GM12878 (cell line): ENCODE results near the gene ARHGAP45. TPM values are rescaled to one million over a fixed set of nuclear protein-coding genes. Genes with fewer than 3 reads are reported as not detected.

Source experiments
- ATAC-seq: fragments of 200-7000 bp; cut with Tn5 transposase; 3 replicates; pipeline ENCODE4 v1.9.1; 2020; ENCODE audit warnings: mild to moderate bottlenecking, moderate library complexity
- BruUV-seq: library from RNA; stranded (reverse); fragments of 400-500 nt; replicated peaks from 2 replicates; lab custom pipeline; 2021; lab: Mats Ljungman, UMichigan
- CTCF ChIA-PET: fragments of 300-600 bp; sonication (Branson Sonifier 250); formaldehyde crosslinking; extraction: SDS; loops from one replicate; lab custom pipeline; 2021; ENCODE audit warnings: inconsistent platforms; lab: Yijun Ruan, JAX
- POLR2A ChIA-PET: fragments of 350-600 bp; formaldehyde crosslinking; extraction: SDS; loops from one replicate; lab custom pipeline; 2021; ENCODE audit warnings: inconsistent platforms; lab: Charles Lee
- RAD21 ChIA-PET: fragments of 300-600 bp; sonication (Branson Sonifier 250); formaldehyde crosslinking; loops from one replicate; lab custom pipeline; 2023; ENCODE audit warnings: antibody characterized with exemption; ENCODE audit not compliant: unreplicated experiment; lab: Charles Lee
- SMC1A ChIA-PET: fragments of 300-600 bp; sonication (Branson Sonifier 250); formaldehyde crosslinking; loops from one replicate; lab custom pipeline; 2023; ENCODE audit not compliant: unreplicated experiment, uncharacterized antibody; lab: Charles Lee
- DNase-seq: peaks from one replicate; pipeline ENCODE4 v3.0.0-alpha.2; 2011; ENCODE audit warnings: low read depth, low spot score
- FAIRE-seq: peaks from 3 replicates; lab custom pipeline; 2011; peaks lifted over from hg19 to GRCh38; lab: Jason Lieb, UNC
- H2AFZ ChIP-seq: 2 replicates; pipeline ENCODE4 v1.6.0; 2011; ENCODE audit warnings: low read depth, low read length, control low read depth; ENCODE audit not compliant: control insufficient read depth
- H3K27ac ChIP-seq: 2 replicates; pipeline ENCODE4 v1.5.1; 2011; ENCODE audit warnings: control low read depth; ENCODE audit not compliant: control insufficient read depth, insufficient read depth
- H3K27me3 ChIP-seq, 2 experiments: replicated peaks in 1 of 2; 2 replicates each; pipeline versions ENCODE4 v1.6.0 to v1.6.1; 2011; ENCODE audit warnings: low read length in 1 of 2; ENCODE audit not compliant: control insufficient read depth in 2 of 2, insufficient read depth in 2 of 2
- H3K36me3 ChIP-seq, 2 experiments: 2 replicates each; pipeline ENCODE4 v1.5.1; 2011; ENCODE audit warnings: low read length in 1 of 2; ENCODE audit not compliant: control insufficient read depth in 2 of 2, insufficient read depth in 2 of 2
- H3K4me1 ChIP-seq: 2 replicates; pipeline ENCODE4 v1.6.1; 2011; ENCODE audit warnings: mild to moderate bottlenecking, low read length, moderate library complexity, mixed read lengths; ENCODE audit not compliant: control insufficient read depth, insufficient read depth
- H3K4me2 ChIP-seq: 2 replicates; pipeline ENCODE4 v1.6.0; 2011; ENCODE audit warnings: control low read depth; ENCODE audit not compliant: control insufficient read depth, insufficient read depth
- H3K4me3 ChIP-seq: fragments of 200-600 bp; sonication (generic); 2 replicates; pipeline ENCODE4 v1.5.1; 2016
- H3K79me2 ChIP-seq: 2 replicates; pipeline ENCODE4 v1.6.0; 2011; ENCODE audit warnings: low read length; ENCODE audit not compliant: control insufficient read depth, insufficient read depth
- H3K9ac ChIP-seq: 2 replicates; pipeline ENCODE4 v1.8.0; 2011; ENCODE audit warnings: low read length, control low read depth, mixed read lengths; ENCODE audit not compliant: control insufficient read depth, insufficient read depth
- H3K9me3 ChIP-seq: replicated peaks from 3 replicates; pipeline ENCODE4 v1.5.1; 2011; ENCODE audit warnings: mild to moderate bottlenecking, low read length; ENCODE audit not compliant: control insufficient read depth, insufficient read depth
- H4K20me1 ChIP-seq: 2 replicates; pipeline ENCODE4 v1.6.0; 2011; ENCODE audit not compliant: control insufficient read depth, insufficient read depth
- BRCA1 ChIP-seq: IDR thresholded peaks from 2 replicates; pipeline ENCODE4 v1.6.1; 2011; ENCODE audit warnings: low read depth, low read length, improper control_type of control experiment
- CHD1 ChIP-seq: IDR thresholded peaks from 2 replicates; pipeline ENCODE4 v1.6.1; 2012; ENCODE audit warnings: low read depth, low read length, improper control_type of control experiment
- EED ChIP-seq: sonication (generic); IDR thresholded peaks from 2 replicates; pipeline ENCODE4 v1.6.1; 2016; ENCODE audit warnings: antibody characterized with exemption, low read depth
- KDM1A ChIP-seq: fragments of 200-600 bp; sonication (generic); IDR thresholded peaks from 2 replicates; pipeline ENCODE4 v1.6.1; 2016; ENCODE audit warnings: borderline replicate concordance
- LARP7 ChIP-seq: fragments of 450-650 bp; IDR thresholded peaks from 2 replicates; pipeline ENCODE4 v1.6.1; 2017; ENCODE audit warnings: mild to moderate bottlenecking
- MEF2B ChIP-seq: fragments of 450-650 bp; IDR thresholded peaks from 2 replicates; pipeline ENCODE4 v1.6.1; 2018; ENCODE audit warnings: mild to moderate bottlenecking, moderate library complexity; ENCODE audit not compliant: partially characterized antibody, poor library complexity, severe bottlenecking
- NR2C2 ChIP-seq: IDR thresholded peaks from 2 replicates; pipeline ENCODE4 v1.6.1; 2011; ENCODE audit warnings: borderline replicate concordance, low read depth; ENCODE audit not compliant: control insufficient read depth, insufficient read length
- NRF1 ChIP-seq: conservative IDR thresholded peaks from 2 replicates; pipeline ENCODE4 v1.6.1; 2011; ENCODE audit warnings: mild to moderate bottlenecking, low read depth, low read length, improper control_type of control experiment
- RELB ChIP-seq: fragments of 450-650 bp; IDR thresholded peaks from 2 replicates; pipeline ENCODE4 v1.6.1; 2017; ENCODE audit warnings: low read depth, mild to moderate bottlenecking, moderate library complexity
- SMARCA5 ChIP-seq: fragments of 450-650 bp; IDR thresholded peaks from 2 replicates; pipeline ENCODE4 v1.6.1; 2017; ENCODE audit warnings: mild to moderate bottlenecking
- SRF ChIP-seq, 2 experiments: IDR thresholded peaks; 2 replicates each; pipeline ENCODE4 v1.6.1; 2011; ENCODE audit warnings: low read depth in 2 of 2, low read length in 2 of 2, mild to moderate bottlenecking in 1 of 2, moderate library complexity in 1 of 2
- STAT3 ChIP-seq: IDR thresholded peaks from 2 replicates; pipeline ENCODE4 v1.6.1; 2011; ENCODE audit warnings: low read depth, low read length, improper control_type of control experiment
- WGBS: methylation state at CpG from one replicate; pipeline ENCODE4 v1.1.6; 2016; ENCODE audit warnings: low lambda C conversion rate; ENCODE audit not compliant: insufficient replicate concordance, insufficient coverage; ENCODE audit errors: missing lambda C conversion rate; 5-methylcytosine and 5-hydroxymethylcytosine counted together
- in situ Hi-C: fragments of 300-500 bp; cut with MboI; formaldehyde crosslinking; loops from 9 replicates; pipeline ENCODE4 v1.14.3; 2018; ENCODE audit warnings: mixed read lengths
- intact Hi-C: fragments of 100-400 bp; cut with micrococcal nuclease; formaldehyde crosslinking; loops from one replicate; pipeline ENCODE4 v1.14.2; 2022; ENCODE audit not compliant: unreplicated experiment
- polyA plus RNA-seq, 11 experiments: library from polyadenylated mRNA; depleted of rRNA in 4 of 11; unstranded in 6 of 11; stranded (reverse) in 5 of 11; fragments of >200 nt; fragmentation: Nextera tagmentation in 4 of 11; fragmentation: Illumina TruSeq in 1 of 11; extraction: Ambion mirVana in 4 of 11; extraction: Trizol in 1 of 11; gene quantifications; 1 replicate in 1 of 11; 2 replicates in 10 of 11; pipeline versions ENCODE4 v1.2.1 to v1.2.3, GENCODE V29; 2011 to 2016; ENCODE audit warnings: inconsistent platforms in 2 of 11, missing spikeins in 2 of 11, low read depth in 1 of 11
- total RNA-seq, 4 experiments: library from RNA; depleted of rRNA in 3 of 4; stranded (reverse); fragments of >200 nt in 3 of 4; fragmentation: Illumina TruSeq in 1 of 4; extraction: Trizol in 1 of 4; gene quantifications; 2 replicates each; pipeline versions ENCODE4 v1.2.1 to v1.2.3, GENCODE V29; 2013 to 2021
- TF ChIP-seq, protein P1 (sequence below): fragments of 150-350 bp; IDR thresholded peaks from 2 replicates; pipeline ENCODE4 v1.6.1; 2016; ENCODE audit warnings: low read depth, low read length

Gene ARHGAP45
- total and polyA plus RNA-seq, 10 of the 15 experiments (the other 5 are each of a cell fraction or from before 2014, with no cell fraction given) = 1.4 to 151 (median 59.9) TPM

GRCh38 chr19:1134431-1134830 lies 67.5 kb downstream of the ARHGAP45 start:
- no peak overlapping the region for H3K9ac ChIP-seq
- SMC1A ChIA-PET = interaction anchor here (0.6 to 2.5 kb wide), 6 partner anchors 21 to 580 kb away, joined by 3 to 9 read pairs (median 6); partner anchors contain the start of gene SBNO2

More at GRCh38 chr19:1134431-1134830, 67.5 kb downstream of the ARHGAP45 start:
- Histone ChIP-seq H4K20me1 (no peaks in the 10 kb centered on the region; the same call in 1 of the 2 replicates), H3K27ac (no peak overlapping the region), H3K36me3 (peaks cover 0 to 7% of the 10 kb centered on the region in 2 experiments; a peak in 3 of 4 replicates), H3K4me1 (peaks cover 34% of the 10 kb centered on the region), H3K9me3 (no peaks in the 10 kb centered on the region), H3K4me2 (peak overlapping the region; percentile 96; the same call in 1 of the 2 replicates), H2AFZ (no peak overlapping the region), H3K4me3 (no peak overlapping the region), H3K79me2 (peaks cover 33% of the 10 kb centered on the region), H3K27me3 (no peaks in the 10 kb centered on the region)
- TF ChIP-seq SRF (IDR thresholded peaks at IDR 0.05; ENCODE audit: low read depth in 2 of 2, low read length in 2 of 2) (no peak), NRF1 (no peak), LARP7 (no peak), SMARCA5 (no peak), EED (no peak), NR2C2 (no peak), MEF2B (no peak), CHD1 (no peak), BRCA1 (no peak), RELB (no peak), KDM1A (no peak), STAT3 (no peak)
- TF ChIP-seq, protein P1, sequence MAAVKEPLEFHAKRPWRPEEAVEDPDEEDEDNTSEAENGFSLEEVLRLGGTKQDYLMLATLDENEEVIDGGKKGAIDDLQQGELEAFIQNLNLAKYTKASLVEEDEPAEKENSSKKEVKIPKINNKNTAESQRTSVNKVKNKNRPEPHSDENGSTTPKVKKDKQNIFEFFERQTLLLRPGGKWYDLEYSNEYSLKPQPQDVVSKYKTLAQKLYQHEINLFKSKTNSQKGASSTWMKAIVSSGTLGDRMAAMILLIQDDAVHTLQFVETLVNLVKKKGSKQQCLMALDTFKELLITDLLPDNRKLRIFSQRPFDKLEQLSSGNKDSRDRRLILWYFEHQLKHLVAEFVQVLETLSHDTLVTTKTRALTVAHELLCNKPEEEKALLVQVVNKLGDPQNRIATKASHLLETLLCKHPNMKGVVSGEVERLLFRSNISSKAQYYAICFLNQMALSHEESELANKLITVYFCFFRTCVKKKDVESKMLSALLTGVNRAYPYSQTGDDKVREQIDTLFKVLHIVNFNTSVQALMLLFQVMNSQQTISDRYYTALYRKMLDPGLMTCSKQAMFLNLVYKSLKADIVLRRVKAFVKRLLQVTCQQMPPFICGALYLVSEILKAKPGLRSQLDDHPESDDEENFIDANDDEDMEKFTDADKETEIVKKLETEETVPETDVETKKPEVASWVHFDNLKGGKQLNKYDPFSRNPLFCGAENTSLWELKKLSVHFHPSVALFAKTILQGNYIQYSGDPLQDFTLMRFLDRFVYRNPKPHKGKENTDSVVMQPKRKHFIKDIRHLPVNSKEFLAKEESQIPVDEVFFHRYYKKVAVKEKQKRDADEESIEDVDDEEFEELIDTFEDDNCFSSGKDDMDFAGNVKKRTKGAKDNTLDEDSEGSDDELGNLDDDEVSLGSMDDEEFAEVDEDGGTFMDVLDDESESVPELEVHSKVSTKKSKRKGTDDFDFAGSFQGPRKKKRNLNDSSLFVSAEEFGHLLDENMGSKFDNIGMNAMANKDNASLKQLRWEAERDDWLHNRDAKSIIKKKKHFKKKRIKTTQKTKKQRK = no peak
- WGBS = 80% methylated on average over 11 of the region's 11 CpGs
- ATAC-seq (no peak), DNase-seq (no peak), FAIRE-seq (no peak)
- ChIA-PET CTCF (interaction anchor here (0.5 to 1.4 kb wide), 4 partner anchors 9 to 115 kb away, joined by 3 to 10 read pairs (median 4); no protein-coding TSS in a partner anchor), POLR2A (interaction anchor here (0.6 kb wide), 1 partner anchor 583 kb away, joined by 3 read pairs; no protein-coding TSS in a partner anchor), RAD21 (interaction anchor here (1.1 to 1.5 kb wide), 5 partner anchors 21 to 209 kb away, joined by 3 to 11 read pairs (median 4); no protein-coding TSS in a partner anchor)
- in situ Hi-C loops = no loop called here
- BruUV-seq = no TSS peak
- intact Hi-C loops = loop anchor here (5.0 kb wide), 1 partner anchor 38 kb away; the partner anchor contains the start of gene SBNO2
